GM19240 (cell line): ENCODE measurements around the gene ATF5.

Experiments used
- DNase-seq: peaks from one replicate; pipeline ENCODE4 v3.0.0; 2011; ENCODE audit warnings: low spot score; ENCODE audit not compliant: insufficient read length

Gene ATF5

DNA sequence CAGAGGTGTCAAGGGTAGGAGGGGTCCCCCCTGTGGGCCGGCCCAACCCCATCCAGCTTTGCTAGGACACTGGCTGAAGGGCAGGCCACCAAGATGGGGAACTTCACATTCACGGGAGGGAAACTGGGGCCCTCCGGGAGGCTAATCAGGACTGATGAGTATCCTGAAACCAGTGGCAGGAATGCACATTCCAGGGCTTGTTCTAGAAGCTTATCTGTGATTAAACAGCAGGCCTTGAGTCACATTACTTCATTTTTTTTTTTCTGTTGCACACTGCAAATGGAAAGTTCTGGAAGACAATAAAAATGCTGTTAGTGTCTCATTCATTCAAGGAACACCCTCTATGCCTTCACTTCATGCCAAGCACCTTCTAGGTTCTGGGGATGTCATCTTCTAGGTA, 47.5 kb downstream of the ATF5 start:
- DNase-seq = no peak

DNA sequence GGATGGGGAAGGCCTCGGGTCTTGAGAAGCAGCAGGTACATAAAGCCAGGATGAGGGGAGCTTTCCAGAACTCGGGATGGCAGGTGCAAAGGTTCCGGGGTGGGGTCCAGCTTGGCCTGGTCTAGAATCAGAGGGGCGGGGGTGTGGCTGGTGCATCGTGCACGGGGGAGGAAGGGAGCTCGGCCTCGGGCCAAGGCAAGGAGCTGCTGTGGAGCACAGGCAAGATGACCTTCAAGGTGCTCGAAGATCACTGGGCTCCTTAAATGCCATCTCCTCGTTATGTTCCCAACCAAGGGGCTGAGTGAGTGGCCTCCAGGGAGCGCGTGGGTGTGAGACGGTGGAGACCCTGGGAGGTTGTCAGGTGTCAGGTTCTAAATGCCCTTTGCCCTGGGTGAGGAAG, 48.1 kb downstream of the ATF5 start:
- DNase-seq = no peak

- no peak for DNase-seq
These were observed 48.9 kb downstream of the ATF5 start for GRCh38 chr19:49977881-49978280.

GRCh38 chr19:49978324-49978723, 49.3 kb downstream of the ATF5 start:
- no peak for DNase-seq

DNA sequence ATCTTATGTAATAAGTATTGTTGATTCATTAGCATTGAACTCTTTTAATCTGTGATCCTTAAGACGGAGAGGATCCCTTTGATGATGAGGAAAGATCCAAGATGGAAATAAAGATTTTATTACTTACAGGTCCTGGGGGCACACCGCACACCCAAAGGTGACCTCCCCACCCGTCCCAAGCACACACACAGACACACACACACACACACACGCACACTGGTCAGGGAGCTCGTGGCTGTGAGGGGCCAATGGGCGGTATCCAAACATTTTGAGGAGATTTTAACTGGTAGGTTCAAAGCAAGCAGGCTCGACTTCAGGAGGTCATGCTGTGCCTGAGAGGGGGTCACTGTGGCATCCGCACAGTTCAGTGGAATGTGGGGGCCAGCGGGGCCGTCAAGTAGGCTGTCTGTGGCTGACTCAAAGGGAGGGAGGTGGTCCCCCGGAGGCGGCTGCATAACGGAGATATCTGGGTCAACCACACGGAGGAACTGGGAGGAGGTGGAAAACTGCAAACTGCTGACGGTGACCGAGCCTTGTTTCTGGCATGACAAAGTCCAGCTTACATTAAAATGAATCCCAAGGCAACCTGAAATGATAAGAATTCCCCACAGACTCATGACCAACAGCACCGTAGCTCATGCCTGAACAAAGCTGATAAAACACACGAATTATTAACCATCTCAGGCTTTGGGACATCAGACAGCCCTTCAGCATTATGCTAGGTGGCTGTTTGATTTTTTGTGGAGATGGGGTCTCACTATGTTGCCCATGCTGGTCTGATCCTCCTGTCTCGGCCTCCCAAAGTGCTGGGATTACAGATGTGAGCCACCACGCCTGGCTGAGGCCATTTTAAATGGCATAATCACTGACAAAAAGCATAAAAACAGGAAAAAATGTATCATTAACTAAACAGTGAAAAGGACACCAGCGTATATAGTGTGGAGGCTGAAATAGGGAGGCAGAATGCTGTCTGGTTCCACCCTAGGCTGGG, 52.9 kb downstream of the ATF5 start:
- no peak for DNase-seq
